GM12872 (cell line): ENCODE results near the gene CARMIL1.

ENCODE experiments used
- CTCF ChIP-seq: IDR thresholded peaks from 3 replicates; pipeline ENCODE4 v1.5.1; 2011; ENCODE audit warnings: low read depth, mild to moderate bottlenecking, low read length, moderate library complexity; ENCODE audit not compliant: insufficient read depth

Gene CARMIL1

GRCh38 chr6:25346064-25346463 lies 66.9 kb downstream of the CARMIL1 start:
- no peak for TF ChIP-seq CTCF

GRCh38 chr6:25350573-25350972 lies 71.4 kb downstream of the CARMIL1 start:
- 0 out of 3 replicates have a peak, but pooled peaks have one; percentile 7 for TF ChIP-seq CTCF

GRCh38 chr6:25351485-25351884 lies 72.3 kb downstream of the CARMIL1 start:
- no peak for TF ChIP-seq CTCF

GRCh38 chr6:25352285-25352684 lies 73.1 kb downstream of the CARMIL1 start:
- TF ChIP-seq CTCF: no peak

- no peak for TF ChIP-seq CTCF
These were observed 75.1 kb downstream of the CARMIL1 start for GRCh38 chr6:25354078-25354932.

- no peak for TF ChIP-seq CTCF
These were observed 80.2 kb downstream of the CARMIL1 start for GRCh38 chr6:25359191-25359861.

GRCh38 chr6:25359891-25360290 lies 80.7 kb downstream of the CARMIL1 start:
- no peak for TF ChIP-seq CTCF
